Astrocyte of the spinal cord (primary cell): ENCODE data around the gene FN1.

Experiments
- DNase-seq: peaks from one replicate; pipeline ENCODE4 v3.0.0; 2011; ENCODE audit warnings: low read depth, low spot score
- H3K4me3 ChIP-seq: 2 replicates; pipeline ENCODE4 v1.5.1; 2011; ENCODE audit warnings: low read depth, mild to moderate bottlenecking, low read length, moderate library complexity
- CTCF ChIP-seq: IDR thresholded peaks from 2 replicates; pipeline ENCODE4 v1.5.1; 2012; ENCODE audit warnings: low read depth, mild to moderate bottlenecking, low read length, inconsistent platforms
- in situ Hi-C: cut with HindIII; loops from 2 replicates; pipeline ENCODE4 v1.10.0; 2017; ENCODE audit warnings: low sequenced_read_pairs

The FN1 gene

GRCh38 chr2:215430528-215431187, 5.2 kb downstream of the FN1 start:
- peak overlapping the region; percentile 95 for H3K4me3 ChIP-seq
- peak; percentile 70 for DNase-seq
- TF ChIP-seq CTCF = no peak
- in situ Hi-C loops = no loop called here

GRCh38 chr2:215429424-215429823, 6.4 kb downstream of the FN1 start:
- peak overlapping the region; percentile 95 for H3K4me3 ChIP-seq
- no peak for TF ChIP-seq CTCF
- in situ Hi-C loops = no loop called here
- DNase-seq = no peak

GRCh38 chr2:215428060-215428910, 7.6 kb downstream of the FN1 start:
- peak; percentile 48 for DNase-seq
- in situ Hi-C loops = no loop called here
- no peak for TF ChIP-seq CTCF
- peak overlapping the region; percentile 95 for H3K4me3 ChIP-seq

- in situ Hi-C loops = no loop called here
- DNase-seq = peak; percentile 31
- peak overlapping the region; percentile 95 for H3K4me3 ChIP-seq
- no peak for TF ChIP-seq CTCF
Measured at GRCh38 chr2:215427585-215427984, 8.3 kb downstream of the FN1 start.

GRCh38 chr2:215425021-215425782, 10.7 kb downstream of the FN1 start:
- TF ChIP-seq CTCF = no peak
- in situ Hi-C loops = no loop called here
- DNase-seq = peak; percentile 72
- no peak overlapping the region for H3K4me3 ChIP-seq

GRCh38 chr2:215423928-215424540, 11.8 kb downstream of the FN1 start:
- peak overlapping the region; percentile 0 for H3K4me3 ChIP-seq
- in situ Hi-C loops = no loop called here
- peak; percentile 49 for DNase-seq
- no peak for TF ChIP-seq CTCF
